Activated T-helper 17 cell treated with anti-CD3 and anti-CD28 coated beads, Interleukin-2, amount 50 U/mL, for 72 hours (primary cell): ENCODE measurements around the gene RPL7A. TPM values are rescaled to one million over a fixed set of nuclear protein-coding genes. Genes with fewer than 3 reads are reported as not detected.
"Not testable (repeated sequence)": the region's sequence is repeated elsewhere in the genome, so short reads cannot be mapped to it uniquely, and the experiment has no call there.

Experiments used
- ATAC-seq: fragments of 150-1000 bp; cut with Tn5 transposase; replicated peaks from 2 replicates; pipeline ENCODE4 v1.10.0; 2021; ENCODE audit warnings: mild to moderate bottlenecking, moderate library complexity
- H3K27ac Mint-ChIP-seq: one replicate; pipeline ENCODE4 v1.8.0; 2022; ENCODE audit warnings: mixed read lengths
- H3K27me3 Mint-ChIP-seq: one replicate; pipeline ENCODE4 v1.8.0; 2022; ENCODE audit warnings: mixed read lengths
- H3K36me3 Mint-ChIP-seq: one replicate; pipeline ENCODE4 v1.8.0; 2022; ENCODE audit warnings: low read depth, mild to moderate bottlenecking, mixed read lengths
- H3K4me1 Mint-ChIP-seq: one replicate; pipeline ENCODE4 v1.8.0; 2022; ENCODE audit warnings: mixed read lengths
- H3K4me3 Mint-ChIP-seq: one replicate; pipeline ENCODE4 v1.8.0; 2022; ENCODE audit warnings: mild to moderate bottlenecking, mixed read lengths
- H3K9me3 Mint-ChIP-seq: one replicate; pipeline ENCODE4 v1.8.0; 2022; ENCODE audit warnings: mixed read lengths
- total RNA-seq, 2 donors: library from RNA; stranded (reverse); gene quantifications; one replicate each; pipeline ENCODE4 v1.2.3, GENCODE V29; 2022

Gene RPL7A
- total RNA-seq, 2 donors from 2014 or later = 3,005 to 3,350 TPM

DNA sequence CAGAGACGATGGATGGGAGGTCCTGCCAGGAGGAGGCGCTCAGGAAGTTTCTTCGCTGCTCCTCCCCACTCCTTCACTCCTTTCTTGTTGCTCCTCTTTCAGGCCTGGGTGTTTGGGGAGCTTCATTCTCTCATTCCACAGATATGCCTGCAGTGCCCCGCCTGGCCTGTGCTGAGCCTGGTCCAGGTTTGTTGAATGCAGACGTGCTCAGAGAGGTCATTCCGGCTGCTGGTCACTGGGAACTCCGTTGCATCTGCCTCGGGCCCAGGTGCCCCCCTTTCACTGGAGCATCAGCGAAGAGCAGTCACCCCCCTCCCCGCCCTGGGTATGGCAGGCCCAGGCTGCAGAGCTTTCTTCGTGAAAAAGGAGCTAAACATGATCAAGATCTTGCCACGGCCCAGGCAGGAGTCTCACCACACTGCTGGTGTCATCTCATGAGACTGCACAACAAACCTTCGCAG lies 27.6 kb upstream of the RPL7A start:
- Mint-ChIP-seq H3K4me3 (no peak overlapping the region), H3K9me3 (no peaks in the 10 kb centered on the region), H3K27me3 (no peaks in the 10 kb centered on the region), H3K27ac (no peak overlapping the region), H3K36me3 (no peaks in the 10 kb centered on the region), H3K4me1 (no peaks in the 10 kb centered on the region)
- ATAC-seq = no peak

DNA sequence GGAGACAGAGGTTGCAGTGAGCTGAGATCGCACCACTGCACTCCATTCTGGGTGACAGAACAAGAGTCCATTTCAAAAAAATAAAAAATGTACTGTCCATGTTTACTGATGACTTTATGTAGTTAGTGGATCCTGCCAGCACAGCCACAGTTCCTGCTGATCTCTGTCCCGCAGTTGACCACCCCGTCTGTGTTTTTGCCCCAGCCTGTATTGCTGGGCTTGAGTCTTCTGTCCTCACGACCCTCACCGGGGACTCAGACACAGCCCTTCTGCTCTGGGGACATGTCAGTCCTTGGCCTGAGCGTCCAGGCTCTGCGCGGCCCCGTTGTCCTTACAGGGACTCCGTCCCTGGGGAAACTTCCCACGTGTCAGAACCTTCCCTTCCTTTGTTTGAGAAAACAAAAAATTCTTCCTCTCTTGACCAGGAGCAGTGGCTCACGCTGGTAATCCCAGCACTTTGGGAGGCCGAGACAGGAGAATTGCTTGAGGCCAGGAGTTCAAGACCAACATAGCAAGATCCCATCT lies 26.5 kb upstream of the RPL7A start:
- no peak for ATAC-seq
- no peak overlapping the region for H3K27ac Mint-ChIP-seq

DNA sequence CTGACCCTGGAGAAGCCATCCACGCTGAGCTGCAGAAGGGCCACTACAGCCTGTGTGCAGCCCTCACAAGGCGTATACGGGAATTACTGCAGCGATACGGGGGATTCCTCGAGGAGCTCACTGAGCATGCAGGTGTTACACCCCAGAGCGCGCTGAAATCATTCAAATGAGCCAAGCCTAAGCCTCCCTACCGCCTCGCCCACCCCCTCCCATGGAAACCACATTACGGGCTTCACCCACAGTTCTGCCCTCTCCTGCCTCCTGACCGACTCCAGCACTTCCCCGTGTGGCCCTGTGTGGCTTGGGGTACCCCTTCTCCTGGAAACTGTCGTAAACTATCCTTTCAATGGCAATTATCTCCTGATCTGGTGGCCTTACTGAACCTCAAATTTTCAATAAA lies 25.3 kb upstream of the RPL7A start:
- H3K4me3 Mint-ChIP-seq = no peak overlapping the region
- no peak overlapping the region for H3K27ac Mint-ChIP-seq
- ATAC-seq = no peak
- H3K4me1 Mint-ChIP-seq = no peaks in the 10 kb centered on the region
- H3K36me3 Mint-ChIP-seq = no peaks in the 10 kb centered on the region
- no peaks in the 10 kb centered on the region for H3K9me3 Mint-ChIP-seq
- no peaks in the 10 kb centered on the region for H3K27me3 Mint-ChIP-seq

More for the DNA sequence above, 26.5 kb upstream of the RPL7A start:
- H3K27me3 Mint-ChIP-seq = no peaks in the 10 kb centered on the region
- no peak overlapping the region for H3K4me3 Mint-ChIP-seq
- H3K4me1 Mint-ChIP-seq = no peaks in the 10 kb centered on the region
- H3K36me3 Mint-ChIP-seq = no peaks in the 10 kb centered on the region
- H3K9me3 Mint-ChIP-seq = no peaks in the 10 kb centered on the region

GRCh38 chr9:133323211-133323610 lies 24.8 kb upstream of the RPL7A start:
- Mint-ChIP-seq H3K36me3 (no peaks in the 10 kb centered on the region), H3K9me3 (no peaks in the 10 kb centered on the region), H3K4me1 (no peaks in the 10 kb centered on the region), H3K4me3 (no peak overlapping the region), H3K27me3 (no peaks in the 10 kb centered on the region), H3K27ac (no peak overlapping the region)
- no peak for ATAC-seq

- no peaks in the 10 kb centered on the region for H3K9me3 Mint-ChIP-seq
- H3K36me3 Mint-ChIP-seq = peaks cover 6% of the 10 kb centered on the region
- no peak overlapping the region for H3K27ac Mint-ChIP-seq
- no peak for ATAC-seq
- H3K4me3 Mint-ChIP-seq = no peak overlapping the region
- H3K27me3 Mint-ChIP-seq = no peaks in the 10 kb centered on the region
- no peaks in the 10 kb centered on the region for H3K4me1 Mint-ChIP-seq
Measured at GRCh38 chr9:133323991-133324703, 23.9 kb upstream of the RPL7A start.

DNA sequence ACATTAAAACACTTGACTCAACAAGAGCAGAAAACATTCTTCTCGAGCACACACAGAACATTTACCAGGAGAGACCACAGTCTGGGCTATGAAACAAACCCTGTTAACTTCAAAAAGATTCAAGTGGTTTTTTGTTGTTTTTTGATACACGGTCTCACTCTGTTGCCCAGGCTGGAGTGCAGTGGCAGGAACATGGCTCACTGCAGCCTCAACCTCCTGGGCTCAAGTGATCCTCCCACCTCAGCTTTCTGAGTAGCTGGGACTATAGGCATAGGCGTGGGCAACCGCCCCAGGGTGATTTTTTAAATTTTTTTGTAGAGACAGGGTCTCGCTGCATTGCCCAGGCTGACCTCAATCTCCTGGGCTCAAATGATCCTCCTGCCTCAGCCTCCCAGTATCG lies 21.0 kb upstream of the RPL7A start:
- H3K4me1 Mint-ChIP-seq, H3K4me3 Mint-ChIP-seq, H3K27ac Mint-ChIP-seq, ATAC-seq, H3K9me3 Mint-ChIP-seq, H3K27me3 Mint-ChIP-seq: not testable (repeated sequence)
- peaks cover 30% of the 10 kb centered on the region for H3K36me3 Mint-ChIP-seq

GRCh38 chr9:133327834-133328484 lies 20.1 kb upstream of the RPL7A start:
- no peak overlapping the region for H3K27ac Mint-ChIP-seq

GRCh38 chr9:133329306-133330156 lies 18.5 kb upstream of the RPL7A start:
- ATAC-seq, H3K9me3 Mint-ChIP-seq, H3K4me1 Mint-ChIP-seq, H3K27me3 Mint-ChIP-seq, H3K4me3 Mint-ChIP-seq, H3K27ac Mint-ChIP-seq: not testable (repeated sequence)
- H3K36me3 Mint-ChIP-seq = peaks cover 56% of the 10 kb centered on the region

More at GRCh38 chr9:133327834-133328484, 20.1 kb upstream of the RPL7A start:
- no peaks in the 10 kb centered on the region for H3K9me3 Mint-ChIP-seq
- H3K4me3 Mint-ChIP-seq = no peak overlapping the region
- peaks cover 40% of the 10 kb centered on the region for H3K36me3 Mint-ChIP-seq
- ATAC-seq = no peak
- no peaks in the 10 kb centered on the region for H3K27me3 Mint-ChIP-seq
- H3K4me1 Mint-ChIP-seq = peaks cover 4% of the 10 kb centered on the region

DNA sequence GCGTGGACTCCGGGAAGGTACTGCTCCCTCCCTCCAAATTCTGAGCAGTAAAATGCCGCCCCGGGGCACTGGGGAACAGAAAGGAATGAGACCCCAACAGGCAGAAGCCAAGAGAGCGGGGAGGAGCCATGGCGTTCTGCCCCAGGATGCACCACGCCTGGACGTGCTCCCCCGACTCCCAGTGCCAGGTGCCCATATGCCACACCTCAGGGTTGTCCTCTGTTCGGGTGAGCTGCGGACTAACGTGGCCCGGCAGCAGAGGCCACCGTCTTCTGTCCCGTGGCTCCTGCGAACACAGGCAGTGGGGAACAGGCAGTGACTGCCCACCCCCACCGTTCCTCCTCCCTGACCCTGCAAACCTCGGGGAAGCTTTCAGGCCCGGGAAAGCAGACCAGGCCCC lies 16.8 kb upstream of the RPL7A start:
- Mint-ChIP-seq H3K4me3 (no peak overlapping the region), H3K27me3 (no peaks in the 10 kb centered on the region), H3K4me1 (peaks cover 4% of the 10 kb centered on the region), H3K9me3 (no peaks in the 10 kb centered on the region), H3K36me3 (peaks cover 72% of the 10 kb centered on the region), H3K27ac (no peak overlapping the region)
- no peak for ATAC-seq

DNA sequence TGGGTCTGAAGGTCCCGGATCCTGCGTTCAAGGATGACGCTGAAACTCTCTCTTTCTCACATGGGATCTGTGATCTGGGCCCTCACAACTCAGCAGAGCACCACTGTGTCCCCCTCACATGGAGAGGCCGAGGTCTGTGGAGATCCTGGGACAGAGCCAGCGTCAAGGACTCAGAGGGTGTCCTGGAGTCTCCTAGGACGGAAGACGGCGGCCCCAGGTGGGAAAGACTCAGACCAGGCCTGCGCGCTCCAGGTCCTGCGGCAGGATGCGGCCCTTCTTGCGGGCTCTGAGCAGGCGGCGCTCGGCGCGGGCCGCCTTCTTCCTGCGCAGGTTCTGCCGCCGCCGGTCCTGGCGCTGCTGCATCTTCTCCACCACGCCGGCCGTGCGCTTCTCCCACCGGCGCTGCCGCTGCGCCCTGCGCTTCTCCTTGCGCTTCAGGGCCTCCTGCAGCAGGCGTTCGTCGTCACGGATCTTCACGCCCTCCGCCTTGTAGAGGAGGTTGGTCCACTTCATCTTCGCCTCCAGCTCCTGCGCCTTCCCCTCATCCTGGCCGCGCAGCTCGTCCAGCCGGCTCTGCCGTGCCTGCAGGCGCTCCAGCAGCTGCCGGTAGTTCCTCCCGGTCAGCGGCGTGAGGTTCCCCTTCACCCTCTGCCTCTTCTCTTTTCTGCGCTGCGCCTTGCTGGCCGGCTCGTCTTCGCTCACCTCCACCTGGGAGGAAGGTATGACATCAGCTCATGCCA lies 16.2 kb upstream of the RPL7A start:
- Mint-ChIP-seq H3K9me3 (no peaks in the 10 kb centered on the region), H3K27ac (no peak overlapping the region), H3K27me3 (no peaks in the 10 kb centered on the region), H3K36me3 (peaks cover 75% of the 10 kb centered on the region), H3K4me3 (no peak overlapping the region), H3K4me1 (peaks cover 4% of the 10 kb centered on the region)
- no peak for ATAC-seq

DNA sequence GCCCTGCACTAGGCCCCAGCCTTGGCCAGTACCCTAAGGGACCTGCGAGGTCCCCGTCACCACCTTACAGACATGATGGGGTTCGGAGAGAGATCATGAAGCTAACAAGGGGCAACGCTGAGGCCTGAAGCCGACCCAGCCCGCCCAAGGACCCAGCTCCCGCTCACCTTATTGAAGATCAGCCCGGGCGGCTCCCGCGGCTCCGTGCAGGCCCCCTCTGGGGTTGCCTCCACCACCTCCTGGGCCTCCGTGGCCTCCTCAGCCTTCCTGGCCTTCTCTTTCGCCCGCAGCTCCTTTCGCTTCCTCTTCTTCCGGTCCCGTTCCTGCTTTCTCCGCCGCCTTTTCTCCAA lies 15.7 kb upstream of the RPL7A start:
- no peak overlapping the region for H3K27ac Mint-ChIP-seq
- peaks cover 75% of the 10 kb centered on the region for H3K36me3 Mint-ChIP-seq
- no peak overlapping the region for H3K4me3 Mint-ChIP-seq
- H3K4me1 Mint-ChIP-seq = peaks cover 4% of the 10 kb centered on the region
- H3K27me3 Mint-ChIP-seq = no peaks in the 10 kb centered on the region
- no peak for ATAC-seq
- no peaks in the 10 kb centered on the region for H3K9me3 Mint-ChIP-seq

DNA sequence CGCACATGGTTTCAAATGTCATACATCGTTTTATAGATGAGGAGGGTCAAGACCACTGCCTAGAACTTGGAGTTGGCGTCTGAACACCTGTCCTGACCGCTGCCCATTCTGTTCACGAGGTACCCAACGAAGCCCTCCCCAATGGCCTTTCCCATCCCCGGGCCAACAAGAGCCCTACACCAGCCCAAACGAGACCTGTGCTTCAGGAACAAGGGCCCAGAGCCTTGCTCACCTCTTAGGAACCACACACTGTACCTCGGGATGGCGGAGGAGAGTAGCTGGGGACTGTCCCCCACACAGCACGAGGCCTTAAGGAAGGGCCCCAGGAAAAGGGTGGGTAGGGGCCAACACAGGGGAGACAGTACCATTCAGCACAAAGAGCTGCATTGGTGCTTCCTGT lies 15.0 kb upstream of the RPL7A start:
- H3K4me1 Mint-ChIP-seq = peaks cover 4% of the 10 kb centered on the region
- peaks cover 77% of the 10 kb centered on the region for H3K36me3 Mint-ChIP-seq
- no peak for ATAC-seq
- no peaks in the 10 kb centered on the region for H3K27me3 Mint-ChIP-seq
- no peaks in the 10 kb centered on the region for H3K9me3 Mint-ChIP-seq
- no peak overlapping the region for H3K4me3 Mint-ChIP-seq
- H3K27ac Mint-ChIP-seq = no peak overlapping the region

DNA sequence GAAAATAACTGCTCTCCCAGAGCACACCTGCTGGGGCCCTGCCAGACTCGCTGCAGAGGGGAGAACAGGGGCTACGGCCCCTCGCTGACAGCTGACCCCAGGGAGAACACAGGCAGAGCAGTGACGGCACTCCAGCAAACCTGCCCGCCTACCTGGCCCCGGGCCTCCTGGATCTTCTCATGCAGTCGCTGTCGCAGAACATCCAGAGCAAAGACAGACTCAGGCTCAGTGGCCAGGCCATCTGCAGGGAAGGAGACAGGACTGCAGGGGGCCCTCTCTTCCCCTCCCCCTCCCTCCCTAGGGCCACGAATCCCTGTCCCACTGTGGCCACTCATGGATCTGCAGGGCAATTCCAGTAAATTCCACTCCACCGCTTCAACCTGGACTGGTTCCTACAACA lies 14.5 kb upstream of the RPL7A start:
- ATAC-seq = no peak
- Mint-ChIP-seq H3K4me1 (peaks cover 4% of the 10 kb centered on the region), H3K27me3 (no peaks in the 10 kb centered on the region), H3K36me3 (peaks cover 81% of the 10 kb centered on the region), H3K4me3 (no peak overlapping the region), H3K27ac (no peak overlapping the region), H3K9me3 (no peaks in the 10 kb centered on the region)

DNA sequence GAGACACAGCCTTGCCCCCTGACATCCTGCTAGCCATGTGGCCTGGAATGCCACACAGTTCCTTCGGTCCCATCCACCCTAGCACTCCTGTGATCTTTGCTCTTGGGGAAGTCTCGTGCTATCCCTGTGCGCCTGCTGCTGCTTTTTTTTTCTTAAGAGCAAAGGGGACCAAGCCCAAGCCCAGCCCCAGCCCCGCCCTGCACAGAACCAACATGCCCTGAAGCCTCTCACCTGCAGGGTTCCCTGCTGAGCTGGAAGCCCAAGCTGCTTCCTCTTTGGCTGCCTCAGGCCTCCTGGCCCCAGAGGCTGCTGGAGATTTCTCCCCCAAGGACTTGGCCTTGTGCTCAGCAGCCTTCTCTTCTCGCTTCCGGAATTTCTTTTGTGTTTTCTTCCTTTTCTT lies 13.9 kb upstream of the RPL7A start:
- Mint-ChIP-seq H3K27ac (peak overlapping the region; percentile 36), H3K4me3 (peak overlapping the region; percentile 93), H3K36me3 (peaks cover 81% of the 10 kb centered on the region), H3K9me3 (no peaks in the 10 kb centered on the region), H3K27me3 (no peaks in the 10 kb centered on the region), H3K4me1 (peaks cover 4% of the 10 kb centered on the region)
- no peak for ATAC-seq
